Measurements from ENCODE around the gene STAT5B.
"Not testable (repeated sequence)": the region's sequence is repeated elsewhere in the genome, so short reads cannot be mapped to it uniquely, and the experiment has no call there.

STAT5B gene

GRCh38 chr17:42305543-42306384 is 29.6 kb upstream of the STAT5B start:
- DNase-seq = no peak

- not testable (repeated sequence) for DNase-seq
Measured at GRCh38 chr17:42305031-42305330, 28.8 kb upstream of the STAT5B start.

- DNase-seq = no peak
Measured at GRCh38 chr17:42304187-42305030, 28.2 kb upstream of the STAT5B start.

GRCh38 chr17:42303694-42304093 is 27.5 kb upstream of the STAT5B start:
- DNase-seq = no peak

- no peak for DNase-seq
Measured at GRCh38 chr17:42301022-42301421, 24.8 kb upstream of the STAT5B start.

GRCh38 chr17:42299913-42300312 is 23.7 kb upstream of the STAT5B start:
- DNase-seq = not testable (repeated sequence)

- not testable (repeated sequence) for DNase-seq
Measured at GRCh38 chr17:42299361-42299760, 23.2 kb upstream of the STAT5B start.

- DNase-seq = not testable (repeated sequence)
Measured at GRCh38 chr17:42297775-42298174, 21.6 kb upstream of the STAT5B start.

GRCh38 chr17:42296012-42296411 is 19.8 kb upstream of the STAT5B start:
- no peak for DNase-seq

- DNase-seq = no peak
Measured at GRCh38 chr17:42294469-42295398, 18.5 kb upstream of the STAT5B start.

- DNase-seq = no peak
Measured at GRCh38 chr17:42291129-42291528, 14.9 kb upstream of the STAT5B start.

GRCh38 chr17:42290577-42290976 is 14.4 kb upstream of the STAT5B start:
- peak; percentile 38 for DNase-seq

- peak; percentile 88 for DNase-seq
Measured at GRCh38 chr17:42289611-42290181, 13.5 kb upstream of the STAT5B start.

GRCh38 chr17:42288803-42289610 is 12.8 kb upstream of the STAT5B start:
- peak; percentile 86 for DNase-seq

- DNase-seq = peak; percentile 90
Measured at GRCh38 chr17:42287977-42288802, 12.0 kb upstream of the STAT5B start, which contains the start of gene STAT5A. STAT5A (plus strand) TSS chr17:42288498; CDS start chr17:42289412, 914 bp downstream.

- peak; percentile 80 for DNase-seq
Measured at GRCh38 chr17:42287305-42287976, 11.2 kb upstream of the STAT5B start.

GRCh38 chr17:42286411-42287221 is 10.4 kb upstream of the STAT5B start:
- DNase-seq = peak; percentile 62

GRCh38 chr17:42285346-42286050 is 9.3 kb upstream of the STAT5B start:
- peak; percentile 37 for DNase-seq
